DND-41 (cell line): ENCODE measurements around the gene INTS3.

Experiments used
- CTCF ChIP-seq: IDR thresholded peaks from 2 replicates; pipeline ENCODE4 v1.5.1; 2012; ENCODE audit warnings: borderline replicate concordance, low read length, moderate library complexity, mild to moderate bottlenecking; ENCODE audit not compliant: poor library complexity, severe bottlenecking; ENCODE audit errors: extremely low read depth
- EZH2 ChIP-seq: IDR thresholded peaks from 3 replicates; pipeline ENCODE4 v1.6.1; 2012; ENCODE audit warnings: borderline replicate concordance, low read depth, mild to moderate bottlenecking, moderate library complexity, low read length, inconsistent platforms; ENCODE audit not compliant: severe bottlenecking

DNA sequence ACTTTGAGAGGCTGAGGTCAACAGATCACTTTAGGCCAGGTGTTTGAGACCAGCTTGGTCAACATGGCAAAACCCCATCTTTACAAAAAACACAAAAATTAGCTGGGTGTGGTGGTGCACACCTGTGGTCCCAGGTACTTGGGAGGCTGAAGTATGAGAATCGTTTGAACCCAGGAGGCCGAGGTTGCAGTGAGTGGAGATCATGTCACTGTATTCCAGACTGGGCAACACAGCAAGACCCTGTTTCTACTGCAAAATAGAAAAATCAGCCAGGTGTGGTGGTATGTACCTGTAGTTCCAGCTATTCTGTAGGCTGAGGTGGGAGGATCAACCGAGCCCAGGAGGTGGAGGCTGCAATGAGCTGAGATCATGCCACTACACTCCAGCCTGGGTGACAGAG lies 4.2 kb upstream of the INTS3 start:
- TF ChIP-seq CTCF (no peak), EZH2 (no peak)
